T-helper 17 cell (primary cell): ENCODE data around the gene CDK11A. TPM values are rescaled to one million over a fixed set of nuclear protein-coding genes. Genes with fewer than 3 reads are reported as not detected.
"Not testable (repeated sequence)": the region's sequence is repeated elsewhere in the genome, so short reads cannot be mapped to it uniquely, and the experiment has no call there.

Experiments
- ATAC-seq: fragments of 150-1000 bp; cut with Tn5 transposase; 2 replicates; pipeline ENCODE4 v1.10.0; 2021; ENCODE audit warnings: mild to moderate bottlenecking, moderate library complexity
- DNase-seq, 3 donors: peaks; one replicate each; pipeline versions ENCODE4 v3.0.0 to v3.0.0-alpha.2; 2020 to 2021
- H3K9me3 ChIP-seq: one replicate; pipeline ENCODE4 v1.7.0; 2013; ENCODE audit warnings: low read length, mild to moderate bottlenecking; ENCODE audit not compliant: control insufficient read depth, poor library complexity, severe bottlenecking
- H3K27ac Mint-ChIP-seq: one replicate; pipeline ENCODE4 v1.8.0; 2022; ENCODE audit warnings: mild to moderate bottlenecking, moderate library complexity, mixed read lengths
- H3K27me3 Mint-ChIP-seq: one replicate; pipeline ENCODE4 v1.8.0; 2022; ENCODE audit warnings: mixed read lengths
- H3K36me3 Mint-ChIP-seq: one replicate; pipeline ENCODE4 v1.8.0; 2022; ENCODE audit warnings: low read depth, mixed read lengths
- H3K4me1 Mint-ChIP-seq: one replicate; pipeline ENCODE4 v1.8.0; 2022; ENCODE audit warnings: mild to moderate bottlenecking, mixed read lengths
- H3K4me3 Mint-ChIP-seq: one replicate; pipeline ENCODE4 v1.8.0; 2022; ENCODE audit warnings: mild to moderate bottlenecking, moderate library complexity, mixed read lengths
- total RNA-seq, 4 donors: library from RNA in 2 of 4; stranded (reverse) in 2 of 4; gene quantifications; one replicate each; pipeline ENCODE4 v1.2.3 and lab custom pipeline; 2022 to 2026

CDK11A gene
- total RNA-seq, 2 donors from 2014 or later, result 218 to 232 TPM

GRCh38 chr1:1746566-1746909, 22.4 kb upstream of the CDK11A start:
- H3K4me3 Mint-ChIP-seq, result peak overlapping the region; percentile 63
- H3K27ac Mint-ChIP-seq, result peak overlapping the region; percentile 88
- not testable (repeated sequence) for H3K4me1 Mint-ChIP-seq

DNA sequence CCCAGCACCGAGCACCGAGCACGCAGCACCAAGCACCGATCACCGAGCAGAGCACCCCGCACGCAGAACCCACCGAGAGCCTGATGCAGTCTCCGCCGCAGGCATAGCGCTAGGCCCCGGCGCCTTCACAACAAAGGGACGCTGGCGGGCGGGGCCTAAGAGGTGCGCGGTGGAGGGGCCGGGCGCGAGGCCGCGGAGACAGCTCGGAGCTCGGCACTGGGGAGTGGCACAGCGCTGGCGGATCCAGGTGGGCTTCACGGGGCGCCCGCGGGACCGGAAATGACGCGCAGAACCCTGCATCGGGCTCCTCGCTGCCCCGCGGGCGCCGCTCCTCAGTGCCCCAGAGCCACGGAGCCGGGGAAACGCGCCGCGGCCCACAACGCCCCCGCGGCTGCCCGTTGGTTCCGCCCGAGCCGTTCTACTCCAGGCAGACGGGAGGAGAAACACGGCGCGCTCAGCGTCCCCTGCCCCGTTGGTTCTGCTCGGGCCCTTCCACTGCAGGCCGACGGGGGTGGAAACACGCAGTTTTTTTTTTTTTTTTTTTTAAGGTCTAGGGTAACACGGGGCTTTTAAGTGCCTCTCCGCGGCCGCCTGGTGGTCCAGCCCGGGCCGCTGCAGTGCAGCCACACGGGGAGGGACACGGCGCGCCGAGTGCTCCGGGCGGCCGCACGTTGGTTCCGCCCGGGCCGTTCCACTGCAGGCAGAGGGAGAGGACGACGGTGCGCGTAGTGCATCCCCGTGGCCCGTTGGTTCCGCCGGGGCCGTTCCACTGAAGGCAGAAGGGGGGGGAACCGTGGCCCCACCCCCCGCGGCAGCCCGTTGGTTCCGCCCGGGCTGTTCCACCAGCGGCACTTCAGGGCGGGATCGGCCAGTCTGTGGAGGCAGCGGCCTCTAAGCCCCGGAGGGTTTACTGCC, 21.8 kb upstream of the CDK11A start:
- not testable (repeated sequence) for H3K9me3 ChIP-seq, H3K4me1 Mint-ChIP-seq, H3K27me3 Mint-ChIP-seq, H3K36me3 Mint-ChIP-seq
- Mint-ChIP-seq H3K27ac (peak overlapping the region; percentile 88), H3K4me3 (peak overlapping the region; percentile 63)
- peak; percentile 65 to 91 (median 83) for DNase-seq
- ATAC-seq, result peak; percentile 73

More at GRCh38 chr1:1746566-1746909, 22.4 kb upstream of the CDK11A start:
- H3K36me3 Mint-ChIP-seq, H3K9me3 ChIP-seq, H3K27me3 Mint-ChIP-seq, DNase-seq: not testable (repeated sequence)
- ATAC-seq, result peak; percentile 80

- ATAC-seq, H3K4me1 Mint-ChIP-seq, DNase-seq, H3K27me3 Mint-ChIP-seq, H3K9me3 ChIP-seq, H3K4me3 Mint-ChIP-seq, H3K36me3 Mint-ChIP-seq: not testable (repeated sequence)
- H3K27ac Mint-ChIP-seq, result peak overlapping the region; percentile 60
These were observed 18.4 kb upstream of the CDK11A start for GRCh38 chr1:1742529-1742928.

DNA sequence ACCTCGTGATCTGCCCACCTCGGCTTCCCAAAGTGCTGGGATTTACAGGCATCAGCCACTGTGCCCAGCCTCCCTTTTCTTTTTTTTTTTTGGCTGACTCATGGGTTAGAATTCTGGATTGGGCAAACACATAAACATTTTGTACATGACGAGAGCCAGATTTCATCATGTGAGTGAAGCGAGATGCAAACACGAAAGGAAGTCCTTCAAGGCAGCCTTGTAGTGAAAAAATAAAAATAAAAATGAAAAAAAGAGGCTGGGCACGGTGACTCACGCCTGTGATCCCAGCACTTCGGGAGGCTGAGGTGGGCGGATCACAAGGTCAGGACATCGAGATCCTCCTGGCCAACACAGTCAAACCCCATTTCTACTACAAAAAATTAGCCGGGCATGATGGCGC, 16.9 kb upstream of the CDK11A start:
- H3K9me3 ChIP-seq, DNase-seq, ATAC-seq, H3K36me3 Mint-ChIP-seq, H3K27ac Mint-ChIP-seq, H3K4me1 Mint-ChIP-seq, H3K4me3 Mint-ChIP-seq, H3K27me3 Mint-ChIP-seq: not testable (repeated sequence)

- H3K4me1 Mint-ChIP-seq, H3K36me3 Mint-ChIP-seq, H3K9me3 ChIP-seq, H3K27ac Mint-ChIP-seq, H3K4me3 Mint-ChIP-seq, H3K27me3 Mint-ChIP-seq, ATAC-seq, DNase-seq: not testable (repeated sequence)
These were observed 14.7 kb upstream of the CDK11A start for GRCh38 chr1:1738799-1739337.

- H3K36me3 Mint-ChIP-seq, ATAC-seq, H3K4me1 Mint-ChIP-seq, H3K27ac Mint-ChIP-seq, H3K27me3 Mint-ChIP-seq, H3K4me3 Mint-ChIP-seq, DNase-seq, H3K9me3 ChIP-seq: not testable (repeated sequence)
These were observed 13.8 kb upstream of the CDK11A start for GRCh38 chr1:1737675-1738590.

GRCh38 chr1:1732381-1732780, 8.2 kb upstream of the CDK11A start:
- Mint-ChIP-seq H3K27me3 (no peaks in the 10 kb centered on the region), H3K4me3 (no peak overlapping the region), H3K27ac (peak overlapping the region; percentile 54), H3K4me1 (peaks cover 9% of the 10 kb centered on the region), H3K36me3 (no peaks in the 10 kb centered on the region)
- no peaks in the 10 kb centered on the region for H3K9me3 ChIP-seq
- no peak for DNase-seq
- no peak for ATAC-seq

DNA sequence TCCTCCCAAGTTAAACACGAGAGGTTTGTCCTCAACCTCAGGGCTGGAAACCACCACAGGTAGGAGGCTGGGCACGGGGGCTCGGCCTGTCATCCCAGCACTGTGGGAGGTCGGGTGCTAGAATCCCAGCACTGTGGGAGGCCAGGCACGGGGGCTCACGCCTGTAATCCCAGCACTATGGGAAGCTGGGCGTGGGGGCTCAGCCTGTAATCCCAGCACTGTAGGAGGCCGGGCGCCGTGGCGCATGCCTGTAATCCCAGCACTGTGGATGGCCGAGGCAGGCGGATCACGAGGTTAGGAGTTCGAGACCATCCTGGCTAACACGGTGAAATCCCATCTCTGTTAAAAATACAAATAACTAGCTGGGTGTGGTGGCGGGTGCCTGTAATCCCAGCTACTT, 6.7 kb upstream of the CDK11A start:
- DNase-seq (no peak), ATAC-seq (no peak)
- no peaks in the 10 kb centered on the region for H3K36me3 Mint-ChIP-seq
- H3K4me3 Mint-ChIP-seq, result no peak overlapping the region
- H3K27ac Mint-ChIP-seq, result peak overlapping the region; percentile 54
- H3K4me1 Mint-ChIP-seq, result peaks cover 13% of the 10 kb centered on the region
- H3K27me3 Mint-ChIP-seq, result no peaks in the 10 kb centered on the region
- H3K9me3 ChIP-seq, result no peaks in the 10 kb centered on the region

DNA sequence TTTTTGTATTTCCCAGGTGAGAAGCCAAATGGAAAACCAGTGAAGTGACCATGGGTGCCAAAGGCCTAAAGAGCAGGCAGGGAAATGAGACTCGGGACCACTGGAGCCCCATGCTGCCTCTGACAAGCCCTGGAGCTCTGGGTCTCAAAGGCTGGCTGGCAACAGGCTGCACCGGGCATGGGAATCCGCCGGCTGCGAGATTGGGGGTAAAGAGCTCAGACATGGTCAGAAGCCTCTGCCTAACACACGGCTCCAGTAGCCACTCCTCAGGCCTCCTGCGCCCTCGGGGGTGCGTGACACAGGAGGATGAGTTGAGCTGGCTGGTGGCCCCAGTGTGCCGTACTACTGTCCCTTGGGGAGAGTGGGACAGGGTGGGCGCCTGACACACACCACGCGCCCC, 6.1 kb upstream of the CDK11A start:
- not testable (repeated sequence) for DNase-seq, ATAC-seq, H3K27ac Mint-ChIP-seq, H3K4me3 Mint-ChIP-seq, H3K9me3 ChIP-seq, H3K36me3 Mint-ChIP-seq, H3K27me3 Mint-ChIP-seq
- peaks cover 13% of the 10 kb centered on the region for H3K4me1 Mint-ChIP-seq

- H3K27ac Mint-ChIP-seq, result peak overlapping the region; percentile 93
- H3K9me3 ChIP-seq, ATAC-seq, H3K27me3 Mint-ChIP-seq, H3K36me3 Mint-ChIP-seq, DNase-seq: not testable (repeated sequence)
- H3K4me3 Mint-ChIP-seq, result peak overlapping the region; percentile 69
- H3K4me1 Mint-ChIP-seq, result peaks cover 14% of the 10 kb centered on the region
These were observed 5.1 kb upstream of the CDK11A start for GRCh38 chr1:1729116-1729816.

DNA sequence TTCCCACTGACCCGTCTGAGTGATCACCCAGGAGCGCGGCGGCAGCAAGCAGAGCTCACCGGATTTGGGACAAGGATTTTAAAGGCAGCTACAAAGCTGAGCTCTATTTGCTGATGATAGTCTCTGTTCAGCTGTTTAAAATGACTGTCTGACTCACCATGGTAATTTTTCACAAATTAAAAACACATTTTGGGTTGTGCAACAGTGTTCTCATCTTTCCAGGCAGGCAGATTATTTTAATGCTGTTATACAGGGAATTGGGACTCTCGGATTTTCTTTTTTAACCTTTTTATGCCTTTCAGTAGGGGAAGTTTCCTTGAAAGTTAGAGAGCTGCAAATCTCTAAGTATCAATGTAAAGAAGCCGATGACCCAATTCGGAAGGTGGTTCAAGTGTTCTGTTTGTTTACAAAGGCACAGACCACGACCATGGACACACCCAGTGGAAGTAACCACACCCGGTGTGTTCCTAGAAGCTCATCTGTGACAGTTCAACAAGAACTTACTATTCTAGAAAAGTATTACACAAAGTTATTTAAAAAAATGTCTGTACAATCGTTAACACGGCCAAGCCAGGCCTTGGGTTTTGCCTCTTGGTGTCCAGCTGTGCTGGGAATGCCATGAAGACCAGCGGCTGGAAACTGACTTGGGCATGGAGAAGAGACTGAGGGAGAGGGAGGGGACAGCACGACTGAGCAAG, 4.3 kb upstream of the CDK11A start:
- ATAC-seq, result peak; percentile 57
- Mint-ChIP-seq H3K27ac (peak overlapping the region; percentile 93), H3K4me3 (peak overlapping the region; percentile 76), H3K4me1 (peaks cover 15% of the 10 kb centered on the region)
- DNase-seq, result peak in 1 of 3 donors; percentile 31
- not testable (repeated sequence) for H3K9me3 ChIP-seq, H3K27me3 Mint-ChIP-seq, H3K36me3 Mint-ChIP-seq

DNA sequence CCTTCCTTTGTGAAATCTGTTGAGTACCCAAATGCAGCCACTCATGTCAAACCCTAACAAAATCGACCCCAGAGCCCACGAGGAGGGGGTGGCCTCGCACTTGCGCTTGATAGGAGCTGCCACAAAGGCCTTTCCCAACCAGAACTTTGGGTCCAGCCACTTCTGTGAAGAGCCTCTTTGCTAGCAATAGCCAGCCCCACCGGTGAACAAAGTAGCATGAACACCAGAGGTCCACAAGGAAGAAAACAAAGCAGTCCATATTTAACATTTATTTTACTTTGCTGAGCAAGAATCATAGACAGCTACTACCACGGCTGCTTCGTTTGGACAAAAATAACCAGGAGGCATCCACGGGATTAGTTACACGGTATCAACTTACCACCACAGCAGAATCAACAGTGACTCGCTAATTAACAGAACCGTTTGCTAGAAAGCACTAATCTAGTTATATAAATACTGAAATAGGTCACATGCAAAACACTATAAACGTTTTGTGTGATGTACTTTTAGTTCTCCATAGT, 3.0 kb upstream of the CDK11A start:
- Mint-ChIP-seq H3K4me1 (peaks cover 15% of the 10 kb centered on the region), H3K27ac (peak overlapping the region; percentile 87), H3K4me3 (peak overlapping the region; percentile 56)
- H3K27me3 Mint-ChIP-seq, ATAC-seq, H3K9me3 ChIP-seq, DNase-seq, H3K36me3 Mint-ChIP-seq: not testable (repeated sequence)
